ENCODE measurements around the gene XYLT2. TPM values are rescaled to one million over a fixed set of nuclear protein-coding genes. Genes with fewer than 3 reads are reported as not detected.

The XYLT2 gene
- total and polyA plus RNA-seq, 2 of the 13 experiments (the other 11 are each of a cell fraction or from before 2014, with no cell fraction given) = 17.0 to 22.1 TPM

DNA sequence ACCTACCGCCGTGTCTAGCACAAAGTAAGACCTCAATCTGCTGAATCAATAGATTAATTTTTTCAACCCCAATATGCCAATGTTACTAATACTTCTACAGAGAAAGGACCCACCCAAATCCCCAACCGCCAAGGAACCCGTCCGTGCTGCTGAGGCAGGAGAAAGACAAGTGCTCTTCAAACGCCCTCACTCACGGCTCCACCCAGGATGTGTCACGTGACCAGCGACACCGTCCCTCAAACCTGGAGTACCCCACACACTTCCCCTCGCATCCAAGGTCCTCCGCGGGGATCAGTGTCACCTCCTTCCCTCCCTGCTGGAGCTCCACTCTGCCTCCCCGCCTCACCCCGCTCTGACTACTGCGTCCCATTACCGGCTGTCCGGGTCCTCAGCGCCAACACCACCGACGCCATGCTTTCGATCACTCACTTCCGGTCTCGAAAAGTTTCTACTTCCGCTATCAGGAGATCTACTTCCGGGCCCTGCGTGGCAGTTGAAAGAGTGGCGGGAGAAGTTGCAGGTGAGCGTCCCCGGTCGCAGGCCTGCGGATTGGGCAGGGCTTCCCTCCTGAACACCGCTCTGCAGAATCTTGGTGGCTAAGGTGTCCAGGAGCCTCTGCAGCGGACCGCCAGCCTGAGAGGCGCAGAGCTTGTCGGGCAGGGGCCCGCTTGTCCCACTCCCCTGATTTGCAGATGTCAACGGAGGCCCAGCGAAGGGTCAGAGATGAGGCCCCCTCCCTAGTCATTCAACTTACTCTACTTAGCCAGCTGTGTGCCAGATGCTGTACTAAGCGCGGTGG is 27.0 kb downstream of the XYLT2 start, which contains the start of the genes EME1 and MRPL27 (continued):
- TF ChIP-seq CENPX (CRISPR knock-in tag; IDR thresholded peaks at IDR 0.05) = no peak
- peak; percentile 99 for TF ChIP-seq ZNF619 (CRISPR knock-in tag; IDR thresholded peaks at IDR 0.05)
- TF ChIP-seq, protein P1, sequence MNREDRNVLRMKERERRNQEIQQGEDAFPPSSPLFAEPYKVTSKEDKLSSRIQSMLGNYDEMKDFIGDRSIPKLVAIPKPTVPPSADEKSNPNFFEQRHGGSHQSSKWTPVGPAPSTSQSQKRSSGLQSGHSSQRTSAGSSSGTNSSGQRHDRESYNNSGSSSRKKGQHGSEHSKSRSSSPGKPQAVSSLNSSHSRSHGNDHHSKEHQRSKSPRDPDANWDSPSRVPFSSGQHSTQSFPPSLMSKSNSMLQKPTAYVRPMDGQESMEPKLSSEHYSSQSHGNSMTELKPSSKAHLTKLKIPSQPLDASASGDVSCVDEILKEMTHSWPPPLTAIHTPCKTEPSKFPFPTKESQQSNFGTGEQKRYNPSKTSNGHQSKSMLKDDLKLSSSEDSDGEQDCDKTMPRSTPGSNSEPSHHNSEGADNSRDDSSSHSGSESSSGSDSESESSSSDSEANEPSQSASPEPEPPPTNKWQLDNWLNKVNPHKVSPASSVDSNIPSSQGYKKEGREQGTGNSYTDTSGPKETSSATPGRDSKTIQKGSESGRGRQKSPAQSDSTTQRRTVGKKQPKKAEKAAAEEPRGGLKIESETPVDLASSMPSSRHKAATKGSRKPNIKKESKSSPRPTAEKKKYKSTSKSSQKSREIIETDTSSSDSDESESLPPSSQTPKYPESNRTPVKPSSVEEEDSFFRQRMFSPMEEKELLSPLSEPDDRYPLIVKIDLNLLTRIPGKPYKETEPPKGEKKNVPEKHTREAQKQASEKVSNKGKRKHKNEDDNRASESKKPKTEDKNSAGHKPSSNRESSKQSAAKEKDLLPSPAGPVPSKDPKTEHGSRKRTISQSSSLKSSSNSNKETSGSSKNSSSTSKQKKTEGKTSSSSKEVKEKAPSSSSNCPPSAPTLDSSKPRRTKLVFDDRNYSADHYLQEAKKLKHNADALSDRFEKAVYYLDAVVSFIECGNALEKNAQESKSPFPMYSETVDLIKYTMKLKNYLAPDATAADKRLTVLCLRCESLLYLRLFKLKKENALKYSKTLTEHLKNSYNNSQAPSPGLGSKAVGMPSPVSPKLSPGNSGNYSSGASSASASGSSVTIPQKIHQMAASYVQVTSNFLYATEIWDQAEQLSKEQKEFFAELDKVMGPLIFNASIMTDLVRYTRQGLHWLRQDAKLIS (CRISPR knock-in tag; IDR thresholded peaks at IDR 0.05) = 0 out of 2 replicates have a peak, but pooled peaks have one; percentile 29
- peak; percentile 81; the same call in 1 of the 2 replicates for TF ChIP-seq ZSCAN29 (CRISPR knock-in tag; conservative IDR thresholded peaks at IDR 0.05)
- TF ChIP-seq FOXO1 (CRISPR knock-in tag; IDR thresholded peaks at IDR 0.05) = peak; percentile 64
- peak; percentile 99 for TF ChIP-seq ZNF572 (CRISPR knock-in tag; IDR thresholded peaks at IDR 0.05)
- peak; percentile 95 for TF ChIP-seq ZNF772 (CRISPR knock-in tag; IDR thresholded peaks at IDR 0.05)
- TF ChIP-seq ZNF274 (CRISPR knock-in tag; IDR thresholded peaks at IDR 0.05) = peak; percentile 95
- TF ChIP-seq, protein P2, sequence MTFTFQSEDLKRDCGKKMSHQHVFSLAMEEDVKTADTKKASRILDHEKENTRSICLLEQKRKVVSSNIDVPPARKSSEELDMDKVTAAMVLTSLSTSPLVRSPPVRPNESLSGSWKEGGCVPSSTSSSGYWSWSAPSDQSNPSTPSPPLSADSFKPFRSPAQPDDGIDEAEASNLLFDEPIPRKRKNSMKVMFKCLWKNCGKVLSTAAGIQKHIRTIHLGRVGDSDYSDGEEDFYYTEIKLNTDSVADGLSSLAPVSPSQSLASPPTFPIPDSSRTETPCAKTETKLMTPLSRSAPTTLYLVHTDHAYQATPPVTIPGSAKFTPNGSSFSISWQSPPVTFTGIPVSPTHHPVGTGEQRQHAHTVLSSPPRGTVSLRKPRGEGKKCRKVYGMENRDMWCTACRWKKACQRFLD (CRISPR knock-in tag; IDR thresholded peaks at IDR 0.05; ENCODE audit: borderline replicate concordance) = peak; percentile 97
- no peak for TF ChIP-seq MAF1 (CRISPR knock-in tag; IDR thresholded peaks at IDR 0.05; ENCODE audit: borderline replicate concordance)
- TF ChIP-seq FOXK2 (IDR thresholded peaks at IDR 0.05) = peak; percentile 81; the same call in 1 of the 2 replicates
- peak; percentile 92 for TF ChIP-seq ZNF83 (CRISPR knock-in tag; IDR thresholded peaks at IDR 0.05; ENCODE audit: borderline replicate concordance)
- no peak for TF ChIP-seq ZFP62 (CRISPR knock-in tag; IDR thresholded peaks at IDR 0.05)
- TF ChIP-seq, protein P3, sequence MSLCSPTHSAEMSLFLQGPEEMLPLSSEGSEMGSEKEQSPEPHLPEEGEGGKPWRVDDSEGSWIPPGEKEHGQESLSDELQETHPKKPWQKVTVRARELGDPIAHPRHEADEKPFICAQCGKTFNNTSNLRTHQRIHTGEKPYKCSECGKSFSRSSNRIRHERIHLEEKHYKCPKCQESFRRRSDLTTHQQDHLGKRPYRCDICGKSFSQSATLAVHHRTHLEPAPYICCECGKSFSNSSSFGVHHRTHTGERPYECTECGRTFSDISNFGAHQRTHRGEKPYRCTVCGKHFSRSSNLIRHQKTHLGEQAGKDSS (CRISPR knock-in tag; IDR thresholded peaks at IDR 0.05; ENCODE audit: borderline replicate concordance, low read depth) = peak; percentile 89; the same call in 1 of the 2 replicates
- TF ChIP-seq KLF12 (CRISPR knock-in tag; IDR thresholded peaks at IDR 0.05; ENCODE audit: borderline replicate concordance) = no peak
- TF ChIP-seq, protein P4, sequence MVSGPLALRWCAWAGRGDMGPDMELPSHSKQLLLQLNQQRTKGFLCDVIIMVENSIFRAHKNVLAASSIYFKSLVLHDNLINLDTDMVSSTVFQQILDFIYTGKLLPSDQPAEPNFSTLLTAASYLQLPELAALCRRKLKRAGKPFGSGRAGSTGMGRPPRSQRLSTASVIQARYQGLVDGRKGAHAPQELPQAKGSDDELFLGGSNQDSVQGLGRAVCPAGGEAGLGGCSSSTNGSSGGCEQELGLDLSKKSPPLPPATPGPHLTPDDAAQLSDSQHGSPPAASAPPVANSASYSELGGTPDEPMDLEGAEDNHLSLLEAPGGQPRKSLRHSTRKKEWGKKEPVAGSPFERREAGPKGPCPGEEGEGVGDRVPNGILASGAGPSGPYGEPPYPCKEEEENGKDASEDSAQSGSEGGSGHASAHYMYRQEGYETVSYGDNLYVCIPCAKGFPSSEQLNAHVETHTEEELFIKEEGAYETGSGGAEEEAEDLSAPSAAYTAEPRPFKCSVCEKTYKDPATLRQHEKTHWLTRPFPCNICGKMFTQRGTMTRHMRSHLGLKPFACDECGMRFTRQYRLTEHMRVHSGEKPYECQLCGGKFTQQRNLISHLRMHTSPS (CRISPR knock-in tag; IDR thresholded peaks at IDR 0.05; ENCODE audit: low read depth) = no peak
- TF ChIP-seq, protein P5, sequence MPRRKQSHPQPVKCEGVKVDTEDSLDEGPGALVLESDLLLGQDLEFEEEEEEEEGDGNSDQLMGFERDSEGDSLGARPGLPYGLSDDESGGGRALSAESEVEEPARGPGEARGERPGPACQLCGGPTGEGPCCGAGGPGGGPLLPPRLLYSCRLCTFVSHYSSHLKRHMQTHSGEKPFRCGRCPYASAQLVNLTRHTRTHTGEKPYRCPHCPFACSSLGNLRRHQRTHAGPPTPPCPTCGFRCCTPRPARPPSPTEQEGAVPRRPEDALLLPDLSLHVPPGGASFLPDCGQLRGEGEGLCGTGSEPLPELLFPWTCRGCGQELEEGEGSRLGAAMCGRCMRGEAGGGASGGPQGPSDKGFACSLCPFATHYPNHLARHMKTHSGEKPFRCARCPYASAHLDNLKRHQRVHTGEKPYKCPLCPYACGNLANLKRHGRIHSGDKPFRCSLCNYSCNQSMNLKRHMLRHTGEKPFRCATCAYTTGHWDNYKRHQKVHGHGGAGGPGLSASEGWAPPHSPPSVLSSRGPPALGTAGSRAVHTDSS (CRISPR knock-in tag; conservative IDR thresholded peaks at IDR 0.05) = no peak
- TF ChIP-seq MED8 (CRISPR knock-in tag; IDR thresholded peaks at IDR 0.05; ENCODE audit: insufficient replicate concordance) = peak; percentile 97

All from HepG2 (cell line).